Prostate gland (tissue), 2 donors: ENCODE data around the gene CRYGC. TPM values are rescaled to one million over a fixed set of nuclear protein-coding genes. Genes with fewer than 3 reads are reported as not detected.

ENCODE experiments used
- DNase-seq: peaks from one replicate; pipeline ENCODE4 v3.0.0-alpha.2; 2019; ENCODE audit warnings: low spot score
- H3K27ac ChIP-seq, 2 donors: fragments of 200-600 bp; sonication (generic); 2 replicates each; pipeline ENCODE4 v1.5.1; 2017 to 2019
- H3K27me3 ChIP-seq: fragments of 200-600 bp; sonication (generic); replicated peaks from 2 replicates; pipeline ENCODE4 v1.5.1; 2019; ENCODE audit not compliant: insufficient read depth
- H3K36me3 ChIP-seq, 2 donors: fragments of 200-600 bp; sonication (generic); 1 replicate in 1 of 2; 2 replicates in 1 of 2; pipeline versions ENCODE4 v1.5.1 to v1.8.1; 2017 to 2019
- H3K4me1 ChIP-seq: fragments of 200-600 bp; sonication (generic); replicated peaks from 2 replicates; pipeline ENCODE4 v1.5.1; 2019
- H3K4me3 ChIP-seq, 2 donors: fragments of 200-600 bp; sonication (generic); 2 replicates each; pipeline ENCODE4 v1.5.1; 2017 to 2019
- H3K9me3 ChIP-seq: fragments of 200-600 bp; sonication (generic); 2 replicates; pipeline ENCODE4 v1.5.1; 2017
- CTCF ChIP-seq, 4 experiments: fragments of 200-600 bp in 2 of 4; fragments of 450-650 bp in 2 of 4; sonication (generic) in 2 of 4; IDR thresholded peaks; 1 replicate in 3 of 4; 2 replicates in 1 of 4; pipeline ENCODE4 v1.5.1; 2016 to 2019; ENCODE audit warnings: antibody characterized with exemption in 4 of 4, mild to moderate bottlenecking in 2 of 4, moderate library complexity in 2 of 4
- POLR2A ChIP-seq: fragments of 450-650 bp; IDR thresholded peaks from one replicate; pipeline ENCODE4 v1.6.1; 2016; ENCODE audit warnings: antibody characterized with exemption, mild to moderate bottlenecking
- POLR2AphosphoS5 ChIP-seq: sonication (generic); formaldehyde crosslinking; IDR thresholded peaks from one replicate; pipeline ENCODE4 v1.6.1; 2017; ENCODE audit warnings: antibody characterized with exemption
- WGBS: methylation state at CpG from one replicate; pipeline ENCODE4 v1.1.5; 2018; 5-methylcytosine and 5-hydroxymethylcytosine counted together
- intact Hi-C: fragments of 100-400 bp; cut with DNase I; formaldehyde crosslinking; loops from one replicate; pipeline ENCODE4 v1.14.2; 2022
- total RNA-seq, 2 donors: library from RNA; depleted of rRNA; stranded (reverse); fragments of >200 nt; gene quantifications; one replicate each; pipeline ENCODE4 v1.1.0, GENCODE V29; 2016

The CRYGC gene
- total RNA-seq, 2 donors from 2014 or later: 1.3 TPM; not detected in 1

DNA sequence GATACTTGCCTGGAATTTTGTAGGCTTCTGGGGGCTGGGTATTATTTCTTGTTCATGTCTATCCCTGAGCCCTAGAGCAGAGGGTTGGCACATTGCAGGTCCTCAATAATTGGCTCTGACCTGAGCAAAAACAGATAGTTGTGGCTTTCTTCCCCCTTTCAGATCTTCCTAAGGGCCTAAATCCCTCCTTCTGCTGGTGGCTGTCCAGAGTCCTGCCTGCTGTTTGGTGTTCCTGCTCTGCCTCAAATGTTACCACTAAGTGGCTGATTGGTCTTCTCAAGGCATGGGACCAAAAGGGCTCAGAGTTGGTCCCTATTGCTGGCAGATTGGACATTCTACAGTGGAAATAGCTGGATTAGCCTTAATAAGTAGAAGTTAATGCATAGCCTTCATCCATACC, 17.4 kb upstream of the CRYGC start:
- no peaks in the 10 kb centered on the region for H3K4me1 ChIP-seq
- no peak overlapping the region for H3K4me3 ChIP-seq
- no peaks in the 10 kb centered on the region for H3K36me3 ChIP-seq
- no peak for DNase-seq
- H3K9me3 ChIP-seq: no peaks in the 10 kb centered on the region
- TF ChIP-seq POLR2A (no peak), POLR2AphosphoS5 (no peak), CTCF (IDR thresholded peaks at IDR 0.05) (no peak)
- intact Hi-C loops: no loop called here
- no peaks in the 10 kb centered on the region for H3K27me3 ChIP-seq
- H3K27ac ChIP-seq: no peak overlapping the region

DNA sequence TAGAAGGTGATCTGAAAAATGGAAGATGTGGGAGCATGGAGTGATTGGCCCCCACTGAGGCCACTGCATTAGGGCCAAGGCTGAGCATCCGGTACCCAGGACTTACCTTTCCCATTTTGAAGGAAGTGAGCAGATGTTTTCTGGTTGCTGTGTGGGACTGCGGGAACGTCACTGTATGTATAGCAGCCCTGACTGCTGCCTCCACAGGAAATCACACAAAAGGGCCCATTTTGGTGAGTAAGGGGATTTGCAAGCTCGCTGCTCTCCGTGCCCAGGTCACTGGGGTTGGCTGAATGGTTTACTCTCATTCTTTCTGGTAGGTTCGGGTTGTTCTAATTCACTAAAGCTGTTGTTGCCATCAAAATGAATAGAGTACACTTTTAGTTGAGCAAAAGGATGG, 16.4 kb upstream of the CRYGC start, which contains the start of gene CRYGB:
CRYGB (minus strand) TSS at position 153 of the 400 bp plus-strand sequence; CDS start at position 115, 38 bp downstream.
- Histone ChIP-seq H3K27me3 (no peaks in the 10 kb centered on the region), H3K4me1 (no peaks in the 10 kb centered on the region), H3K4me3 (no peak within 1 kb of the TSS), H3K36me3 (no peaks in the 10 kb centered on the region), H3K9me3 (no peaks in the 10 kb centered on the region), H3K27ac (no peak within 1 kb of the TSS)
- 86% methylated on average over 6 of the region's 6 CpGs for WGBS
- no peak for DNase-seq
- TF ChIP-seq POLR2AphosphoS5 (no peak), POLR2A (no peak), CTCF (IDR thresholded peaks at IDR 0.05) (no peak)
- intact Hi-C loops: no loop called here

- Histone ChIP-seq H3K9me3 (no peaks in the 10 kb centered on the region), H3K27me3 (no peaks in the 10 kb centered on the region), H3K4me1 (no peaks in the 10 kb centered on the region), H3K36me3 (no peaks in the 10 kb centered on the region), H3K4me3 (no peak overlapping the region), H3K27ac (no peak overlapping the region)
- no peak for DNase-seq
- WGBS: 72% methylated on average over 14 of the region's 14 CpGs
- TF ChIP-seq CTCF (IDR thresholded peaks at IDR 0.05): no peak
- no peak for TF ChIP-seq POLR2AphosphoS5
- no peak for TF ChIP-seq POLR2A
- intact Hi-C loops: no loop called here
Observed at GRCh38 chr2:208142925-208143799, 13.5 kb upstream of the CRYGC start.

DNA sequence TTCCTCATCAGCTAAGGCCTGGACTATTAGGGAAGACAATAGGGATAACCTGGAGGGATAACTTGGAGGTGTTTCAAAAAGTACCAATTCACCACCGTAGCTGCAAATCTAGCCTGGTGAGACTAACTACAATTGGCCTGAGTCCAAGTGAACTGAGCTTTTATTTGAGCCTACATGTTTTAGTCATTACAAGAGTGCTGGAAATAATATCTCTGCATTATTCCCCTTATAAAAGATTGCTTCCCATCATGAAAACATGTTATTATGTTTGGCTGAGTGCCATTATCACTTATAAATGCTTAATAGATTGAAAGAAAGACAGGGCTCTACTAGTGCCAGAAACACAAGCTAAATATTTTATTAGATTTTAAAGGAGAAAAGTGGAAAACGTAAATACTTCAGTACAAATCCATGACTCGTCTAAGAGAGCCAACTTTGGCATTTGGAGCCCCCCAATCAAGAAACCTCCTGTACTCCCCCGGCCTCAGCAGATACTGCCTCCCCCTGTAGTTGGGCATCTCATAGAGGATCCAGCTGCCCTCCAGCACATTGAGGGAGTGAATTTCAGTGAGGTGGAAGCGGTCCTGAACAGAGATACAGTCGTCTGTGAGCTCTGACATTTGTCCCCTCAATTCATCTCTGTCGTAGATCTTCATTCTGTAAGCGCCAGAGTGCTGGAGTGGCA, 12.8 kb upstream of the CRYGC start:
- Histone ChIP-seq H3K4me3 (no peak overlapping the region), H3K4me1 (no peaks in the 10 kb centered on the region), H3K27me3 (no peaks in the 10 kb centered on the region), H3K9me3 (no peaks in the 10 kb centered on the region), H3K27ac (no peak overlapping the region), H3K36me3 (no peaks in the 10 kb centered on the region)
- 23% methylated on average over 8 of the region's 8 CpGs for WGBS
- TF ChIP-seq CTCF (IDR thresholded peaks at IDR 0.05) (no peak), POLR2AphosphoS5 (no peak), POLR2A (no peak)
- intact Hi-C loops: no loop called here
- DNase-seq: no peak
